DOHH2 (cell line): ENCODE results near the gene SUPT6H.

Experiments
- H3F3A ChIP-seq: fragments of 200-600 bp; sonication (generic), shearing (Covaris generic); 2 replicates; pipeline ENCODE4 v1.6.0; 2016; ENCODE audit warnings: antibody characterized with exemption, mild to moderate bottlenecking; ENCODE audit not compliant: control insufficient read depth, insufficient read depth
- H3K27ac ChIP-seq: fragments of 200-600 bp; sonication (generic); 2 replicates; pipeline ENCODE4 v1.5.1; 2014; ENCODE audit warnings: low read depth, mild to moderate bottlenecking, low read length, moderate library complexity
- H3K27me3 ChIP-seq: fragments of 200-600 bp; sonication (generic); 2 replicates; pipeline ENCODE4 v1.6.1; 2014; ENCODE audit warnings: mild to moderate bottlenecking, low read length, mixed read lengths; ENCODE audit not compliant: control insufficient read depth
- H3K36me3 ChIP-seq: fragments of 200-600 bp; sonication (generic); 2 replicates; pipeline ENCODE4 v1.6.1; 2014; ENCODE audit warnings: mild to moderate bottlenecking, low read length, moderate library complexity, mixed read lengths; ENCODE audit not compliant: control insufficient read depth
- H3K4me1 ChIP-seq: fragments of 200-600 bp; sonication (generic); 2 replicates; pipeline ENCODE4 v1.6.1; 2014; ENCODE audit warnings: mild to moderate bottlenecking, low read length, mixed read lengths; ENCODE audit not compliant: control insufficient read depth
- H3K4me2 ChIP-seq: fragments of 200-600 bp; sonication (generic); 2 replicates; pipeline ENCODE4 v1.6.0; 2014; ENCODE audit warnings: mild to moderate bottlenecking, low read length, moderate library complexity
- H3K4me3 ChIP-seq: fragments of 200-600 bp; sonication (generic); 2 replicates; pipeline ENCODE4 v1.5.1; 2014; ENCODE audit warnings: mild to moderate bottlenecking, low read length, mixed read lengths
- H3K79me2 ChIP-seq: fragments of 200-600 bp; sonication (generic); 2 replicates; pipeline ENCODE4 v1.6.1; 2014; ENCODE audit warnings: mild to moderate bottlenecking, low read length, mixed read lengths; ENCODE audit not compliant: control insufficient read depth
- H3K9me2 ChIP-seq: fragments of 200-600 bp; sonication (generic); replicated peaks from 2 replicates; pipeline ENCODE4 v1.6.1; 2014; ENCODE audit warnings: mild to moderate bottlenecking, low read length, mixed read lengths; ENCODE audit not compliant: control insufficient read depth
- H3K9me3 ChIP-seq: fragments of 200-600 bp; sonication (generic); 2 replicates; pipeline ENCODE4 v1.6.1; 2014; ENCODE audit warnings: antibody characterized with exemption, low read length, mixed read lengths; ENCODE audit not compliant: control insufficient read depth, insufficient read depth
- H4K20me1 ChIP-seq: fragments of 200-600 bp; sonication (generic); 2 replicates; pipeline ENCODE4 v1.6.0; 2014; ENCODE audit warnings: low read depth, mild to moderate bottlenecking, antibody characterized with exemption, low read length, moderate library complexity; ENCODE audit not compliant: control insufficient read depth, insufficient read depth
- CTCF ChIP-seq: fragments of 200-600 bp; sonication (generic); IDR thresholded peaks from one replicate; pipeline ENCODE4 v1.5.1; 2014; ENCODE audit warnings: antibody characterized with exemption, mild to moderate bottlenecking, low read depth, low read length; ENCODE audit not compliant: poor library complexity, severe bottlenecking
- EZH2phosphoT487 ChIP-seq: fragments of 200-600 bp; sonication (generic); IDR thresholded peaks from 2 replicates; pipeline ENCODE4 v1.6.1; 2017; ENCODE audit warnings: borderline replicate concordance, mild to moderate bottlenecking, antibody characterized with exemption, low read length, moderate library complexity, mixed read lengths

The SUPT6H gene

DNA sequence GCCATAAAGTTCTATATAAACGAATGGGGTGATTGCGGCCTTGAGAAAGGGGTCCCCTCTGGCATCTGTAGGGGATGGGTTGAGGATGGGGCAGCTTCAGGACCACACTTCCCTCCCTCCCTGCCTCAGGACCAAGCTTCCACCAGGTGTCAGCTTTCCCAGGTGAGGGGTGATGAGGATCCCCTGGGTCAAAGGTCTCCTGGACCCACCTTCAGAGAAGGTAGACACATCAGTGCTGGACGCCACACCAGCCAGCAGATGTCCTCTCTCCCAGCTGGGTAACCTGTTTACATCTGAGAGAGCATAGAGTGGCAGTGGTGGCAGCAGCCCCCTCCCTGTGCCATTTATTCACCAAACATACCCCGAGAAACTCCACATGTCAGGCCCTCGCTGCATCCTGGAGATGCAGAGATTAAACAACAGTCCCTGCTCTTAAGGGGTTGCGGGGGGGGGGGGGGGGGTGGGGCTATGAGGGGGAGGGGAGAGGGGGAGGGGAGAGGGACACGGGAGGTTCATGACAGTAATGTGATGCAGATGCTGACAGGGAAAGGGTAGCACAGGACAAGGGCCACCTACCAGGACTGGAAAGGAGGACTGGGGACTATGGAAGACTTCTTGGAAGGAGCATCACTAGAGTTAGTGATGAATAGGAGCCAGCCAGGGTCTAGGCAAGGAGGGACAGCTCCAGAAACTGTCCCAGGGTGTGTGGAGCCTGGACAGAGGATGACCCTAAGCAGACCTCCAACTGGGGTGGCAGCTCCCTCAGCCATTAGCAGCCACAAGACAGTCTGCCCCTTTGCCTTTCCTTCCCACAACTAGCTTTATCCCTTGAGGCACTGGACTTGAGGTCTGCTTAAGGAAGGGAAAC lies 44.7 kb downstream of the SUPT6H start:
- H3F3A ChIP-seq: peaks cover 10% of the 10 kb centered on the region
- peaks cover 9% of the 10 kb centered on the region for H3K79me2 ChIP-seq
- H3K36me3 ChIP-seq: peaks cover 33% of the 10 kb centered on the region
- no peak overlapping the region for H3K4me2 ChIP-seq
- H3K9me3 ChIP-seq: no peaks in the 10 kb centered on the region
- no peak overlapping the region for H3K27ac ChIP-seq
- peaks cover 14% of the 10 kb centered on the region for H3K4me1 ChIP-seq
- no peaks in the 10 kb centered on the region for H4K20me1 ChIP-seq
- no peaks in the 10 kb centered on the region for H3K27me3 ChIP-seq
- no peaks in the 10 kb centered on the region for H3K9me2 ChIP-seq
- H3K4me3 ChIP-seq: no peak overlapping the region
- TF ChIP-seq EZH2phosphoT487 (no peak), CTCF (no peak)

- TF ChIP-seq EZH2phosphoT487 (no peak), CTCF (no peak)
- Histone ChIP-seq H4K20me1 (no peaks in the 10 kb centered on the region), H3K36me3 (peaks cover 27% of the 10 kb centered on the region), H3F3A (peaks cover 10% of the 10 kb centered on the region), H3K4me1 (peaks cover 21% of the 10 kb centered on the region), H3K27me3 (no peaks in the 10 kb centered on the region), H3K4me2 (no peak overlapping the region), H3K79me2 (peaks cover 9% of the 10 kb centered on the region), H3K9me2 (no peaks in the 10 kb centered on the region), H3K9me3 (no peaks in the 10 kb centered on the region), H3K27ac (no peak overlapping the region), H3K4me3 (no peak overlapping the region)
Observed at GRCh38 chr17:28707339-28707720, 45.3 kb downstream of the SUPT6H start.

GRCh38 chr17:28710861-28711722 lies 49.1 kb downstream of the SUPT6H start:
- peaks cover 9% of the 10 kb centered on the region for H3K79me2 ChIP-seq
- H3K27me3 ChIP-seq: no peaks in the 10 kb centered on the region
- no peaks in the 10 kb centered on the region for H3K9me2 ChIP-seq
- peak overlapping the region; percentile 91 for H3K4me2 ChIP-seq
- peak overlapping the region; percentile 92 for H3K4me3 ChIP-seq
- H3K36me3 ChIP-seq: peaks cover 5% of the 10 kb centered on the region; the same call in 1 of the 2 replicates
- no peak for TF ChIP-seq EZH2phosphoT487
- TF ChIP-seq CTCF: no peak
- peaks cover 12% of the 10 kb centered on the region for H3F3A ChIP-seq
- peaks cover 26% of the 10 kb centered on the region for H3K4me1 ChIP-seq
- H3K9me3 ChIP-seq: no peaks in the 10 kb centered on the region
- H3K27ac ChIP-seq: peak overlapping the region; percentile 65
- no peaks in the 10 kb centered on the region for H4K20me1 ChIP-seq
